Dedifferentiated amniotic fluid mesenchymal stem cell (primary cell): ENCODE data around the gene DMRTB1.
"Not testable (repeated sequence)": the region's sequence is repeated elsewhere in the genome, so short reads cannot be mapped to it uniquely, and the experiment has no call there.

Source experiments
- DNase-seq: peaks from one replicate; pipeline ENCODE4 v3.0.0-alpha.2; 2016; ENCODE audit errors: extremely low spot score

DMRTB1 gene

GRCh38 chr1:53459321-53460175 is at the start of gene DMRTB1:
Gene DMRTB1 (plus strand): TSS chr1:53459399. CDS start chr1:53459454, 55 bp downstream.
- no peak for DNase-seq

DNA sequence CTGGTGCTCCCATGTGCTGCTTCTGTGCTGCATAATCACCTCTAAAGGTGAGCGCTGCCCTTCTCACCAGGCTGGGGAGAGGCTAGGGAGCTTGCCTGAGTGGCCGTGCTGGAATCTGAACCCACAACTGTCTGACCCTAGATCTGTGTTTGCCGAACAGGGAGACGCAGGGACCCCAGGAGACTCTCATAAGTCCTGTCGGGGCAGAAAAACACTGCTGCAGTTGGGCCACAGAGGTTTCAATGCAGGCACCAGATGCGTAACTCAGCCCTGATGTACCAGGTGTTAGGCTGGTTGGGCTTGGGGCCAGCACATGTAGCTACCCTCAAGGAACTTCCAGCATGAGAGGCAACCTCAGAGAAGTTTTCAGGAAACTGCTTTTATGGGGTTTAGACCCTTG is 49.5 kb upstream of the DMRTB1 start:
- DNase-seq, result no peak

DNA sequence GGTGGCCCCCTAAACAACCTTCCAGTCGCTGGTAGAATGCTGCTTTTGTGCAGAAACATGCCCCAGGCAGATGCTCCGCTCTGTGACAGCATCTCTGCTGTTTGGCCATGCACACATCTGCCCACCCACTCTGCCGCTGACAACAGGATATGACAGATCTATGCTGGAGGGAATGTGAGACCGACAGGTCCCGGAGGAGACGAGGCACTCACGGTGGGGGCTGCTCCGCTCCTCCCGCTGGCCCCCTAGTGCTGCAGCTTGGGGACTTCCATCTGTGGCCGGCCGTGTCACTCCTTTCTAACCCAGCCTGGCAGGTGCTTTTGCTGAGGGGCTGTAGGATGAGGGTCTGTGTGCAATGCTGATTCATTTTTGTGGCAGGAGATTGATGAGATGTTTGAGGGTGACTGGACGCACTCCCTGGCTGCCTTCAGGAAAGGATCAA is 49.1 kb upstream of the DMRTB1 start:
- no peak for DNase-seq

DNA sequence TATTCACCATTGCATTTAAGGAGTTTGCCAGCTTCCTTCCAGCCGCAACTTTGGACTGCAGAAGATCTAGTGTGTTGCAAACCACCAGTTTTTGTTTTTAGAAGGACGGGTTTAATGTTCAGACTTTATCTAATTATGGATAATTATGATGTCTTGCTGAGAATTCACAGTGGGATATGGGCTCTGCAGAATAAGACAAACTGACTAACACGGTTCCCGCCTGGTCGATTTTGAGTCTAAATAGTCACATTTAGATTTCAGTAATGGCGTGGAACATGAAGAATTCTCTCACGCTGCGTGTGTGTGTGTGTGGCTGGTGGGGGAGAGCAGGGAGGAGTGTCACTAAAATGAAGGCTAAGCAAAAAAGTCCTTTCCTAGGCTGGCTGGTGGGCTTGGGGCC is 48.5 kb upstream of the DMRTB1 start:
- no peak for DNase-seq

GRCh38 chr1:53411541-53412152 is 47.6 kb upstream of the DMRTB1 start:
- no peak for DNase-seq

DNA sequence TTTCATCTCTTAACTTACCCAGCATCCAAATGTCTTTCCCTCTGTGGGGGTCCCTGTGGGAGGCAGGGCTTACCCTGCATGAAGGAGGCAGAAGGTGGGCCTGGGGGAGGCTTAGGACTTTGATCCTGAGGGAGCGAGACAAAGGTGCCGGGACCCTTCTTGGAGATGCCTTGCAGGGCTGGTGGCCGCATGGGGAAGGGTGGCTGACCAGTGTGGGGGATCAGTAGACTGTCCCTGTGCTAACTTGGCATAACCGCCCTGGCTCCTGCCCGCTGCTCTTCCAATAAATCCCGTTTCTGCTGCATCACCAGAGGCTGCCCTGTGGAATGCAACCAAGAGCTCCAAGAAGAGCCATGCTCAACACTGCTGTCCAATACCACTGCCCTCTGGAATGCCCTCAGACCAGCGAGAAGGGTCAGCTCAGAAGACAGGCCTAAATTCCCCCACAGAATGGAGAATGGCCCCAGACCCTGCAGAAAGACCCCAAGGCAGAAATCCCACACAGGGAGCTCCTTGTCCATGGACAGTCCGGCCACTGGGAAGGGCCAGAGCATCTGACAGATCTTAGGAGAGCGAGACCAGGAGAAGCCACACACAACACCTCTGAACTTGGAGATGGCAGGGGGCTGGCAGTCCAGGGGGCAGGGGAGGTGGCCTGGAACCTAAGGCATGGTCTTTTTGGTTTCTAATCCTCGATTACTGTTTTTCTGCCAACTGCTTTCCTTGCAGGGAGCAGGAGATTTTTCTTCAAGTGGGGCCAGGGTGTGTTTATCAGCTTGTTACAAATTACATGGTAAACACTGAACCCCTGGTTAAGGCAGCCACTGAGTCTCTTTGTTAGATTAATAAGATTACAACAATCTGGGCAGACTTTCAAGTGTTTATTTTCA is 46.7 kb upstream of the DMRTB1 start:
- DNase-seq, result no peak

DNA sequence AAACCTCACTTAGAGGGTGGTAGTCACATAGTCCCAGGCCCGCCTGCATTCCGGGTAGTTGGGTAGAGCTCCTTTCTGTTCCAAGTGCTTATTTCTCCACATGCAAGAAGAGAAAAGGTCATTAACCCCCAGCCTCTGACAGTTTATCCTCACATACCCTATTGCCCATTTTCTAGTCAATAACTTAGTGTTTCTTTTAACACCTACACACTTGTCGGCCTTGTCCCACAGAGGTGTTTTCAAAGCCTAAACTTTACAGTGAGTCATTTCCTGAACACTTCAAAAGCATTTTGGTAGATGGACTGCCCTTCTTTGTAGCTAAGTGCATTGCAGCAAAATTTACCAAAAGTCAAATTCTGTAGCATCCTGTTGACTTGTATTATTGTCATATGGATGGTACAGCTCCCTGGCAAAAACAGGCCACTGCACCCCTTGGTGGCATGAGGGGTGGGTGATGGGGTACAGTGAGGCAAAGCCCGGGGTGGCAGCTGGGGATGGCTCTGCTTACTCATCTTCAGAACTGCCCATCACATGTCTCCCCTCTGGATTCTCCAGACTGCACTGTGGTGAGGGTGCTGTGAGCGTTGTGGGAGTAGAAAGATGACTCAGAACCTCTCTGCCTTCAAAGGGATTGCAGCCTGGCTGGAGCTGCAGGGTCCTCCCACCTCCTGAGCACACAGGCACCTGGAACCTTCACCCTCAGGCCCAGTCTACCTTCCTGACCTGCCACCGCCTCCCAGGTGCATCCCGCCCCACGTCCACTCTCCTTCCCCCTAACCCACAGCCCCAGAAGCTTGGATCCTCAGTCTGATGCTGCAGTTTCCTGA is 45.8 kb upstream of the DMRTB1 start:
- DNase-seq, result peak; percentile 47

DNA sequence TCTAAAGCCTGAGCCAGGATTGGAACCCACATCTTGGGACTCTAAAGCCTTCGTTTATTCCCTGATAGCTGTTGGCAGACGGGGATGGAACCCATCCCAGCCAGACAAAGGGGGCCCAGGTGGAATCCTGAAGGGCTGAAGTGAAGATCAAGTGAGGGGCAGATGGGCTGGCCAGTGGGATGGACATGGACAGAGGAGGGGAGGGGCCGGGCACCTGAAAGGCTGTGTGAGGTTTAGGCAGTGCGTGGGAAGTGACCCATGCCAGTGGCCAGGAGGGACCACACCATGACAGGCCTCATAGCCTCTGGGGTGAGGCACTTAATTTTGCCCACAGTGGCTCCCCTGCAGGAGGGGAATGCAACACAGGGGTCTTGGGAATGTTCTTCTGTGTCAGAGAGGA is 44.6 kb upstream of the DMRTB1 start:
- no peak for DNase-seq

DNA sequence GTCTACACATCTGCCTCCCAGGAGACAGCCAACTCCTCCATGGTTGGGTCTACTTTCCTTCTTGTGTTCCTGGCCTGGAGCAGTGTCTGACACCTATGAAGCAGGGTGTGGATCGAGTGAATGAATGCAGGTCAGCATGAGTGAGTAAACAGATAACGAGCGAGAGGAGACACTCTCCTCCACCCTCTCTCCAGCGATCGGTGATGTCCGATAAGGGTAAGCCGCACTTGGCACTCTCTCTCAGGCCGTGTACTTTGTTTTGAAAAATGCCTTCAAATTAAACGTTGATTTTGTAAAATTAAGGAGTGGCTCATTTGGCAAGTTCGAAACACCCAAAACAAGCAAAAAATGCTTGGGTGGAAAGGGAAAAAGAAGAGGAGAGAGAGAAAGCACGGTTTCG is 43.8 kb upstream of the DMRTB1 start:
- DNase-seq, result no peak

DNA sequence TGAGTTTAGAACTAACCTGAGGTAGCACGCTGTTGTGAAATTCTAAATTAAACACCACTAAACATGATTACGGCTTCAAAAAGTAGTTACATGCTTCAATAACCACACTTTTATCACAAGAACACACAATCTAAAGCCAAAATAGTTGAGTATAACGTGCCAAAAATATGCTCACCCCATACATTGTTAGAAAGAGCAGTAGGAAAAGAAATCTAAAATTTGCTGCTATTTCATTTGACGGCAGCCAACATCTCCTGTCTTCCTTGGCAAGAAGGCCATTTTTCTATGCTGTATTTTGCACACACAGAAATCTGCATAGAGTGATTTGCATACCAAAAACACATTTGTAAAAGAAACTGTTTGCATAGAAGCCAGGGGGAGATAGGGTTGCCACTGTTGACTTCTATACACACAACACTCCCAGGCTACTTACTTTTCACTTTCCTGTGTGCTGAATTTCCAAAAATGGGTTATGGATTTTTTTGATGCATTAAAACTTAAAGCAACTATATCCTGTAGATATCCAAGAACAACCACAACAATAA is 42.9 kb upstream of the DMRTB1 start:
- no peak for DNase-seq

- DNase-seq, result no peak
Measured at GRCh38 chr1:53417074-53417511, 42.1 kb upstream of the DMRTB1 start.

- DNase-seq, result no peak
Measured at GRCh38 chr1:53419034-53419433, 40.2 kb upstream of the DMRTB1 start.

GRCh38 chr1:53420341-53420740 is 38.9 kb upstream of the DMRTB1 start:
- no peak for DNase-seq

DNA sequence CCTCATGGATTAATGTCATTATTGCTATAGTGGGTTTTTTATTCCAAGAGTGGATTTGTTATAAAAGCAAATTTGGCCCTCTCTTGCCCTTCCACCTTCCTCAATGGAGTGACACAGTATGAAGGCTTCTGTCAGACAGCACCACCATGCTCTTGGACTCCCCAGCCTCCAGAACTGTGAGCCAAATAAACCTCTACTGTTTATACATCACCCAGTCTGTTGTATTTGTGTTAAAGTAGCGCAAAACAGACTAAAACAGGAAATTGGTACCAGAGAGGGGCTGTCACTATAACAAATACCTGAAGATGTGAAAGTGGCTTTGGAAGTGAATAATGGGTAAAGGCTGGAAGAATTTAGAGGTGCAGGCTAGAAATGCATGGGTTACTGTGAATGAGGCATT is 38.0 kb upstream of the DMRTB1 start:
- DNase-seq, result no peak

DNA sequence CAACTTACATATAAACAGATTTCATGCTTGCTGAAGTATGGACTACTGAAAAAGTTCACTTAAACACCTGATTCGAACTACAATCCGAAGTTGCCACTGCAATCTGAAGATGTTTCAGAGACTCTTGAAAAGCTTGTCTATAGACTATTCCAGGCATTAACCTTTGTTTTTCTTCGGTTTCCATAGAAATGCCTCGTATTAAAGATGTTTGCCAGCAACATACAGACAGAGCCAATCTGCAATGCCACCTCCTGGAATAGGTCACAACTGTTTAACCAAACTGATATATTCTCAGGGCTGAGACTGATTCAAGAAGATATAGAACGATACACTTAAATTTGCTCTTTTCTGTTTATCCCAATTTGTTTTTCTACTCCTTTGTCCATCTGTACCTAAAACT is 28.9 kb upstream of the DMRTB1 start:
- no peak for DNase-seq

DNA sequence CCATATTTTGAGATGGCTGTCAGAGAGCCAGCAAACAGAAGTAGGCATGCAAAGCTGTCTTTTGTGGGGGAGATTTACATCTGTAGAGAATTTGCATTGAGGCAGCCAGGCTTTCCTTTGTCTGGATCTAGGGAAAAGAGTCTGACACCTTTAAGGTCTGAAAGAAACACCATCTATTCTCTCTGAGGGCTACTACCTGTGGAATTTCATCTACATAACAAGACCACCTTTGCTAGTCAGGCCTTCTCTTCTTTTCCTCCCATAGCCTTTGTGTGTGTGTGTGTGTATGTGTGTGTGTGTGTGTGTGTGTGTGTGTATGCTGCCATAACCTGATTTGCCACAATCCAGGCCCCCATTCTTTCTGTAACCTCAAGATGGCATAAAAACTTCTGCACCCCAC is 28.4 kb upstream of the DMRTB1 start:
- DNase-seq, result no peak

DNA sequence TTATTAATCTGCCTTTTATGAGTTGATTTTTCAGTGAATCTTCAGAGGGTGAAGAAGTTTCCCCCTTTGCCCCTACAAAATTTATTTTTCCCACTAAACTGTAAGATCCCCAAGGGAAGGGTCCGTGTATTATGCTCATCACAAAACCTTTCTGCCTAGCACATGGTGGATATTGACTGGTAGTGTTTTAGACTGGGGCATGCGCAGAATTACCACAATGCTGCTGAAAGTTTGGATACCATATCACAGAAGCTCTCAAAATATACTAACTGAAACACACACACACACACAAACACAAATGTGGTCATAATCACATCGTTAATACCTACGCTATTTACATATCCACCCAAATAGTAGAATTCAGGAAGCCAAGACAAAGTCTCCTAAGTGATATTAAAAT is 28.0 kb upstream of the DMRTB1 start:
- no peak for DNase-seq

DNA sequence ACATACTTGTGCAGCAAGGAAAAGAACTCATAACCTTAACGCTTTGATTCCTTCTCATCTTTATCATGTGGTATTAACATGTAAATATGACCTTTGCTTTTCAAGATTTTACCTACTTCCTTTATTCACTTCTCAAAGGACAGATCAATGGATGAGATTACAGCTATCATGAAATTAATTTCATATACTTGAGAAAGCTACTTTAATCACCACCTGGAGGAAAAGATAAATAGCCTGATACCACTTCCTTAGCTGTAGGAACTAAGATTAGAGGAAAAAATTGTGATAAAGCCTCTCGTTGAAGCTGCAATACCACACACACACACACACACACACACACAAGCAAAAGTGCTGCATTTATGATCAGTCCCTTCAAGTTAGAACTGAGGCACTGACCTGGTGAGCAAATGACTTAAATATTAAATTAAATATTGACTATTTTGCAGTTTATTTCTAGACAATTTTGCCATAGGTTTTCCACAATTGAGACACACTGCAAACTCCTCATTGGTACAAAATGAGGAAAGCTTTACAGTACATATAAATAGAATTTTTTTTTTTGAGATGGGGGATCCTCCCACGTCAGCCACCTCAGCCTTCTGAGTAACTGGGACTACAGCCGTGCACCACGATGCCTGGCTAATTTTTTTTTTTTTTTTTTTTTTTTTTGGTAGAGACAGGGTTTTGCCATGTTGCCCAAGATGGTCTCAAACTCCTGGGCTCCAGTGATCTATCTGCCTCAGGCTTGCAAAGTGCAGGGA is 27.2 kb upstream of the DMRTB1 start:
- no peak for DNase-seq

DNA sequence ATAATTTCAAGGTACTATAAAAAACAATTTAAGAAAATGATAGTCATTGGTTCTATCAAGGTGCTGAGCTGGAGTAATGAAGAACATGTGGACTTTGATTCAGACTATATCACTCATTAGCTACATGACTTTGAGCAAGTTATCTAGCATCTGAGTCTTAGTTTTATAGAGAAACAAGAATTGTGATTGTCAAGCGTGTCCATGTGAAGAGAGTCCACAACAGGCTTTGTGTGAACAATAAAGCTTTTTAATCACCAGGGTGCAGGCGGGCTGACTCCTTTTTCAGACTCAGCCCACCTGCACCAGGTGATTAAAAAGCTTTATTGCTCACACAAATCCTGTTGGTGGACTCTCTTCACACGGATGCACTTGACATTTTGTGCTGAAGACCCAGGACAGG is 26.6 kb upstream of the DMRTB1 start:
- DNase-seq, result no peak

- not testable (repeated sequence) for DNase-seq
Measured at GRCh38 chr1:53434405-53435007, 24.7 kb upstream of the DMRTB1 start.
